ENCODE results near the gene TMEM88.

TMEM88 gene

GRCh38 chr17:7835814-7836595 lies 18.9 kb upstream of the TMEM88 start:
- peak in 1 of 2 experiments; percentile 83 for DNase-seq (ENCODE audit: low read depth in 1 of 2, low spot score in 1 of 2)
- in situ Hi-C loops (cut with HindIII; ENCODE audit: low pct_unique_long_range_greater_than_20kb, low sequenced_read_pairs): no loop called here
- no peak for TF ChIP-seq JUND (IDR thresholded peaks at IDR 0.05; ENCODE audit: low read depth)

GRCh38 chr17:7836596-7837407 lies 18.1 kb upstream of the TMEM88 start:
- in situ Hi-C loops (cut with HindIII; ENCODE audit: low pct_unique_long_range_greater_than_20kb, low sequenced_read_pairs): no loop called here
- peak; percentile 91 for TF ChIP-seq JUND (IDR thresholded peaks at IDR 0.05; ENCODE audit: low read depth)
- DNase-seq (ENCODE audit: low read depth in 1 of 2, low spot score in 1 of 2): peak in 1 of 2 experiments; percentile 95

- DNase-seq (ENCODE audit: low read depth in 1 of 2, low spot score in 1 of 2): no peak
- no peak for TF ChIP-seq JUND (IDR thresholded peaks at IDR 0.05; ENCODE audit: low read depth)
Observed at GRCh38 chr17:7837408-7838088, 17.3 kb upstream of the TMEM88 start.

GRCh38 chr17:7838090-7839075 lies 16.5 kb upstream of the TMEM88 start:
- no peak for TF ChIP-seq JUND (IDR thresholded peaks at IDR 0.05; ENCODE audit: low read depth)
- in situ Hi-C loops (cut with HindIII; ENCODE audit: low pct_unique_long_range_greater_than_20kb, low sequenced_read_pairs): no loop called here
- DNase-seq (ENCODE audit: low read depth in 1 of 2, low spot score in 1 of 2): peak in 1 of 2 experiments; percentile 78

More at GRCh38 chr17:7837408-7838088, 17.3 kb upstream of the TMEM88 start:
- in situ Hi-C loops (cut with HindIII; ENCODE audit: low pct_unique_long_range_greater_than_20kb, low sequenced_read_pairs): no loop called here

- in situ Hi-C loops (cut with HindIII; ENCODE audit: low pct_unique_long_range_greater_than_20kb, low sequenced_read_pairs): no loop called here
- peak in 1 of 2 experiments; percentile 49 for DNase-seq (ENCODE audit: low read depth in 1 of 2, low spot score in 1 of 2)
- no peak for TF ChIP-seq JUND (IDR thresholded peaks at IDR 0.05; ENCODE audit: low read depth)
Observed at GRCh38 chr17:7839190-7839875, 15.5 kb upstream of the TMEM88 start.

- no peak for TF ChIP-seq JUND (IDR thresholded peaks at IDR 0.05; ENCODE audit: low read depth)
- DNase-seq (ENCODE audit: low read depth in 1 of 2, low spot score in 1 of 2): peak in 1 of 2 experiments; percentile 52
- in situ Hi-C loops (cut with HindIII; ENCODE audit: low pct_unique_long_range_greater_than_20kb, low sequenced_read_pairs): no loop called here
Observed at GRCh38 chr17:7839876-7840261, 15.0 kb upstream of the TMEM88 start.

GRCh38 chr17:7840441-7840840 lies 14.4 kb upstream of the TMEM88 start:
- in situ Hi-C loops (cut with HindIII; ENCODE audit: low pct_unique_long_range_greater_than_20kb, low sequenced_read_pairs): no loop called here
- no peak for DNase-seq (ENCODE audit: low read depth in 1 of 2, low spot score in 1 of 2)
- no peak for TF ChIP-seq JUND (IDR thresholded peaks at IDR 0.05; ENCODE audit: low read depth)

- TF ChIP-seq JUND (IDR thresholded peaks at IDR 0.05; ENCODE audit: low read depth): no peak
- DNase-seq (ENCODE audit: low read depth in 1 of 2, low spot score in 1 of 2): no peak
- in situ Hi-C loops (cut with HindIII; ENCODE audit: low pct_unique_long_range_greater_than_20kb, low sequenced_read_pairs): no loop called here
Observed at GRCh38 chr17:7840875-7841274, 14.0 kb upstream of the TMEM88 start.

GRCh38 chr17:7841396-7841914 lies 13.4 kb upstream of the TMEM88 start:
- no peak for TF ChIP-seq JUND (IDR thresholded peaks at IDR 0.05; ENCODE audit: low read depth)
- in situ Hi-C loops (cut with HindIII; ENCODE audit: low pct_unique_long_range_greater_than_20kb, low sequenced_read_pairs): no loop called here
- peak in 1 of 2 experiments; percentile 75 for DNase-seq (ENCODE audit: low read depth in 1 of 2, low spot score in 1 of 2)

- in situ Hi-C loops (cut with HindIII; ENCODE audit: low pct_unique_long_range_greater_than_20kb, low sequenced_read_pairs): no loop called here
Observed at GRCh38 chr17:7841915-7842379, 12.9 kb upstream of the TMEM88 start.

More at GRCh38 chr17:7841915-7842379, 12.9 kb upstream of the TMEM88 start:
- no peak for TF ChIP-seq JUND (IDR thresholded peaks at IDR 0.05; ENCODE audit: low read depth)
- peak in 1 of 2 experiments; percentile 87 for DNase-seq (ENCODE audit: low read depth in 1 of 2, low spot score in 1 of 2)
